GM21529 (cell line): ENCODE measurements around the gene FRYL.
"Not testable (repeated sequence)": the region's sequence is repeated elsewhere in the genome, so short reads cannot be mapped to it uniquely, and the experiment has no call there.

Experiments
- ATAC-seq: cut with Tn5 transposase; IDR thresholded peaks from one replicate; pipeline ENCODE4 v1.9.1; 2021; ENCODE audit not compliant: unreplicated experiment

FRYL gene

GRCh38 chr4:48779998-48780864, at the start of gene FRYL:
FRYL (minus strand) TSS chr4:48780279; CDS start chr4:48634410, 145,869 bp downstream.
- ATAC-seq = peak; percentile 90

GRCh38 chr4:48827622-48828021, 47.5 kb upstream of the FRYL start:
- no peak for ATAC-seq

GRCh38 chr4:48821431-48821830, 41.4 kb upstream of the FRYL start:
- not testable (repeated sequence) for ATAC-seq

- no peak for ATAC-seq
Observed at GRCh38 chr4:48816971-48817370, 36.9 kb upstream of the FRYL start.

- ATAC-seq = not testable (repeated sequence)
Observed at GRCh38 chr4:48816297-48816696, 36.2 kb upstream of the FRYL start.

- ATAC-seq = peak; percentile 46
Observed at GRCh38 chr4:48815483-48815882, 35.4 kb upstream of the FRYL start.

GRCh38 chr4:48813964-48814363, 33.9 kb upstream of the FRYL start:
- peak; percentile 72 for ATAC-seq

GRCh38 chr4:48812866-48813265, 32.8 kb upstream of the FRYL start:
- no peak for ATAC-seq

- ATAC-seq = no peak
Observed at GRCh38 chr4:48804584-48805301, 24.7 kb upstream of the FRYL start.

GRCh38 chr4:48801016-48801715, 21.1 kb upstream of the FRYL start:
- no peak for ATAC-seq

GRCh38 chr4:48800155-48800554, 20.1 kb upstream of the FRYL start:
- not testable (repeated sequence) for ATAC-seq

GRCh38 chr4:48799157-48799556, 19.1 kb upstream of the FRYL start:
- ATAC-seq = peak; percentile 51

GRCh38 chr4:48798117-48798516, 18.0 kb upstream of the FRYL start:
- no peak for ATAC-seq

GRCh38 chr4:48796927-48797679, 17.0 kb upstream of the FRYL start:
- ATAC-seq = no peak

GRCh38 chr4:48796191-48796926, 16.3 kb upstream of the FRYL start:
- ATAC-seq = no peak

- ATAC-seq = no peak
Observed at GRCh38 chr4:48795108-48795507, 15.0 kb upstream of the FRYL start.

- peak; percentile 69 for ATAC-seq
Observed at GRCh38 chr4:48792348-48793006, 12.4 kb upstream of the FRYL start.

- no peak for ATAC-seq
Observed at GRCh38 chr4:48791313-48791712, 11.2 kb upstream of the FRYL start.

- ATAC-seq = no peak
Observed at GRCh38 chr4:48790561-48790960, 10.5 kb upstream of the FRYL start.

- no peak for ATAC-seq
Observed at GRCh38 chr4:48787056-48787455, 7.0 kb upstream of the FRYL start.
